NB4 (cell line): ENCODE measurements around the gene IGFBPL1.
"Not testable (repeated sequence)": the region's sequence is repeated elsewhere in the genome, so short reads cannot be mapped to it uniquely, and the experiment has no call there.

Experiments used
- CTCF ChIP-seq: IDR thresholded peaks from one replicate; pipeline ENCODE4 v1.5.1; 2012; ENCODE audit warnings: low read depth, low read length
- MAX ChIP-seq: IDR thresholded peaks from 2 replicates; pipeline ENCODE4 v1.6.1; 2011; ENCODE audit warnings: low read depth, low read length
- POLR2A ChIP-seq: IDR thresholded peaks from 2 replicates; pipeline ENCODE4 v1.6.1; 2011; ENCODE audit warnings: mild to moderate bottlenecking; ENCODE audit not compliant: insufficient read length; ENCODE audit errors: extremely low read depth

- TF ChIP-seq CTCF, MAX, POLR2A: not testable (repeated sequence)
These were observed 46.7 kb downstream of the IGFBPL1 start for GRCh38 chr9:38377336-38378083.
